SU-DHL-6 (cell line): ENCODE data around the gene PCDH11Y.
"Not testable (repeated sequence)": the region's sequence is repeated elsewhere in the genome, so short reads cannot be mapped to it uniquely, and the experiment has no call there.

Experiments
- H2AFZ ChIP-seq: fragments of 200-600 bp; sonication (generic); 2 replicates; pipeline ENCODE4 v1.6.1; 2014; ENCODE audit warnings: low read depth, mild to moderate bottlenecking, moderate library complexity, mixed read lengths, antibody characterized with exemption, low read length; ENCODE audit not compliant: severe bottlenecking
- H3F3A ChIP-seq: fragments of 200-600 bp; shearing (Covaris generic); 2 replicates; pipeline ENCODE4 v1.6.0; 2016; ENCODE audit warnings: antibody characterized with exemption, mild to moderate bottlenecking; ENCODE audit not compliant: insufficient read depth
- H3K27ac ChIP-seq: fragments of 200-600 bp; sonication (generic); 2 replicates; pipeline ENCODE4 v1.5.1; 2016; ENCODE audit warnings: low read depth, mild to moderate bottlenecking, low read length, moderate library complexity, mixed read lengths
- H3K27me3 ChIP-seq: fragments of 200-600 bp; sonication (generic), shearing (Covaris generic); 2 replicates; pipeline ENCODE4 v1.6.0; 2014; ENCODE audit warnings: mild to moderate bottlenecking, low read length
- H3K36me3 ChIP-seq: fragments of 200-600 bp; sonication (generic); 2 replicates; pipeline ENCODE4 v1.6.1; 2014; ENCODE audit warnings: mild to moderate bottlenecking, low read length, mixed read lengths
- H3K4me2 ChIP-seq: fragments of 300-600, 200-600 bp; shearing (Covaris generic), sonication (generic); 2 replicates; pipeline ENCODE4 v1.6.0; 2014; ENCODE audit warnings: low read length, low read depth, mild to moderate bottlenecking; ENCODE audit not compliant: poor library complexity, severe bottlenecking
- H3K4me3 ChIP-seq: fragments of 200-600 bp; sonication (generic); 2 replicates; pipeline ENCODE4 v1.5.1; 2014; ENCODE audit warnings: antibody characterized with exemption, low read length, mild to moderate bottlenecking, mixed read lengths; ENCODE audit not compliant: insufficient read depth, poor library complexity, severe bottlenecking
- H3K79me2 ChIP-seq: fragments of 200-600 bp; sonication (generic); 2 replicates; pipeline ENCODE4 v1.6.1; 2014; ENCODE audit warnings: mild to moderate bottlenecking, low read length, moderate library complexity; ENCODE audit not compliant: insufficient read depth
- H3K9ac ChIP-seq: fragments of 200-600 bp; sonication (generic); 2 replicates; pipeline ENCODE4 v1.7.0; 2014; ENCODE audit warnings: mild to moderate bottlenecking, low read length
- H3K9me2 ChIP-seq: fragments of 200-600 bp; sonication (generic); replicated peaks from 2 replicates; pipeline ENCODE4 v1.6.1; 2014; ENCODE audit warnings: low read length; ENCODE audit not compliant: insufficient read depth
- H3K9me3 ChIP-seq: fragments of 200-600 bp; sonication (generic); 2 replicates; pipeline ENCODE4 v1.6.1; 2014; ENCODE audit warnings: low read length, mixed read lengths; ENCODE audit not compliant: insufficient read depth
- H4K20me1 ChIP-seq: fragments of 200-600 bp; sonication (generic); 2 replicates; pipeline ENCODE4 v1.6.1; 2014; ENCODE audit warnings: low read depth, mild to moderate bottlenecking, antibody characterized with exemption, low read length, moderate library complexity, mixed read lengths

Gene PCDH11Y

DNA sequence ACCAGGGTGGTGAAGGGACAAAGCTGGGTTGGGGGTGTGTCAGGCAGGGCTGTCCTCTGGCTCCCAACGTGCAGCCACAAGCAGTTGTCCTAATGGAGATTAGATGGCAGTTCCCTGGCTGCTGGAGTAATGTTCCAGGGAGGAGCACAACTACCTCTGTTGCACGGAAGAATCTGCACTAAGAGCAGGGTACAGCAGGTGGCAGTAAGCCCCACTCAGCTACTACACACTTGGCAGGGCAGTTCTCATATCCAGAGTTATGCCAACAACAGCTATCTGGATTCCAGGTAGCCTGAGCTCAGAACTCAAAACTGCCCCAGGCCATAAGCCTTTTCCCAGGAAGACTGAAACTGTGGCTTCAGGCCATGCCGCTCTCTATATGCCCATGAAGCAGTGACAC, 761.3 kb downstream of the PCDH11Y start:
- H3K9ac ChIP-seq, H4K20me1 ChIP-seq, H3K4me2 ChIP-seq, H3K79me2 ChIP-seq, H3K27ac ChIP-seq, H3F3A ChIP-seq, H3K9me2 ChIP-seq, H2AFZ ChIP-seq, H3K36me3 ChIP-seq, H3K27me3 ChIP-seq, H3K4me3 ChIP-seq, H3K9me3 ChIP-seq: not testable (repeated sequence)

DNA sequence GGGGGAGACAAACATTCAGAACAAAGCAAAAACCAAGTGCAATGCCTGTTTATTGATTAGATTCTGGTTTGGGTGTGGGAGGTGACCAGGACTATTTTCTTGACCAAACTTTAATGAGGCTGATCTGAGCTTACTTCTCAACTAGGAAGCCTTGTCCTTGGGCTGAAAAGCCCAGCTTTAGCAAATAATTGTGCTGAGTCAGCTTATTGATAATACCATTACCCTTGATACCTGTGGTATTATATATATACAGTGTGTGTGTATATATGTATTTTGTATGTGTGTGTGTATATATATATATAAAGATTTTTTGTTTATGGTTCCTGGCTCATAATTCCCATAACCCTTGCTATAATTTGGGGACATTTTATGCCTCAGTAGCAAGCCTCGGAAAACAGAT, 776.4 kb downstream of the PCDH11Y start:
- not testable (repeated sequence) for H3K27me3 ChIP-seq, H3K9me3 ChIP-seq, H3K27ac ChIP-seq, H3K9me2 ChIP-seq, H3K9ac ChIP-seq, H3F3A ChIP-seq, H3K4me2 ChIP-seq, H2AFZ ChIP-seq, H3K79me2 ChIP-seq, H3K4me3 ChIP-seq, H4K20me1 ChIP-seq, H3K36me3 ChIP-seq
